Liver (tissue), 9 donors: ENCODE results near the gene BANK1. TPM values are rescaled to one million over a fixed set of nuclear protein-coding genes. Genes with fewer than 3 reads are reported as not detected.

Source experiments
- DNase-seq: peaks from one replicate; pipeline ENCODE4 v3.0.0-alpha.2; 2017; ENCODE audit warnings: low spot score
- H3K27ac ChIP-seq, 2 donors: one replicate each; pipeline ENCODE4 v1.7.0; 2013; ENCODE audit warnings: inconsistent platforms in 2 of 2, low read length in 2 of 2, control low read depth in 1 of 2, low read depth in 1 of 2, mild to moderate bottlenecking in 1 of 2
- H3K27me3 ChIP-seq, 4 donors: one replicate each; pipeline versions ENCODE4 v1.6.1 to v1.7.0; 2013; ENCODE audit warnings: low read length in 3 of 4, inconsistent platforms in 1 of 4, mild to moderate bottlenecking in 1 of 4, moderate library complexity in 1 of 4; ENCODE audit not compliant: control insufficient read depth in 4 of 4, insufficient read depth in 4 of 4
- H3K36me3 ChIP-seq, 4 donors: one replicate each; pipeline versions ENCODE4 v1.6.1 to v1.7.0; 2013; ENCODE audit warnings: low read length in 3 of 4, mild to moderate bottlenecking in 3 of 4, low read depth in 1 of 4, moderate library complexity in 1 of 4; ENCODE audit not compliant: control insufficient read depth in 4 of 4, insufficient read depth in 3 of 4
- H3K4me1 ChIP-seq, 4 donors: one replicate each; pipeline versions ENCODE4 v1.6.1 to v1.7.0; 2013; ENCODE audit warnings: low read length in 3 of 4, mild to moderate bottlenecking in 3 of 4, moderate library complexity in 1 of 4; ENCODE audit not compliant: control insufficient read depth in 4 of 4, insufficient read depth in 4 of 4
- H3K4me3 ChIP-seq, 3 donors: one replicate each; pipeline versions ENCODE4 v1.6.1 to v1.7.0; 2013; ENCODE audit warnings: low read length in 3 of 3, control low read depth in 1 of 3, low read depth in 1 of 3, mild to moderate bottlenecking in 1 of 3
- H3K9ac ChIP-seq, 2 donors: one replicate each; pipeline ENCODE4 v1.7.0; 2013; ENCODE audit warnings: low read length in 2 of 2, mild to moderate bottlenecking in 2 of 2, moderate library complexity in 2 of 2, control low read depth in 1 of 2, low read depth in 1 of 2
- H3K9me3 ChIP-seq, 4 donors: one replicate each; pipeline versions ENCODE4 v1.6.1 to v1.7.0; 2013; ENCODE audit warnings: low read length in 3 of 4; ENCODE audit not compliant: control insufficient read depth in 4 of 4
- ATF3 ChIP-seq: IDR thresholded peaks from 2 replicates; pipeline ENCODE4 v1.6.1; 2016; ENCODE audit warnings: antibody characterized with exemption
- EGR1 ChIP-seq, 2 donors: IDR thresholded peaks; 2 replicates each; pipeline ENCODE4 v1.6.1; 2016 to 2018; ENCODE audit warnings: antibody characterized with exemption in 2 of 2, low read depth in 2 of 2
- FOXA1 ChIP-seq: IDR thresholded peaks from 2 replicates; pipeline ENCODE4 v1.6.1; 2016; ENCODE audit warnings: antibody characterized with exemption
- FOXA2 ChIP-seq: IDR thresholded peaks from 2 replicates; pipeline ENCODE4 v1.6.1; 2016; ENCODE audit warnings: antibody characterized with exemption
- GABPA ChIP-seq, 2 donors: IDR thresholded peaks in 1 of 2; conservative IDR thresholded peaks in 1 of 2; 2 replicates each; pipeline ENCODE4 v1.6.1; 2016; ENCODE audit warnings: antibody characterized with exemption in 2 of 2, mild to moderate bottlenecking in 1 of 2, moderate library complexity in 1 of 2
- HNF4A ChIP-seq, 2 donors: conservative IDR thresholded peaks; 2 replicates each; pipeline ENCODE4 v1.6.1; 2016; ENCODE audit warnings: antibody characterized with exemption in 2 of 2, mild to moderate bottlenecking in 2 of 2
- HNF4G ChIP-seq: IDR thresholded peaks from 2 replicates; pipeline ENCODE4 v1.6.1; 2016; ENCODE audit warnings: antibody characterized with exemption
- JUND ChIP-seq, 2 donors: IDR thresholded peaks; 2 replicates each; pipeline ENCODE4 v1.6.1; 2016; ENCODE audit warnings: antibody characterized with exemption in 2 of 2
- RAD21 ChIP-seq, 2 donors: IDR thresholded peaks; 2 replicates each; pipeline ENCODE4 v1.6.1; 2016; ENCODE audit warnings: antibody characterized with exemption in 2 of 2, mild to moderate bottlenecking in 2 of 2
- RXRA ChIP-seq, 2 donors: IDR thresholded peaks; 2 replicates each; pipeline ENCODE4 v1.6.1; 2017 to 2018; ENCODE audit warnings: antibody characterized with exemption in 2 of 2, mild to moderate bottlenecking in 1 of 2
- YY1 ChIP-seq: IDR thresholded peaks from 2 replicates; pipeline ENCODE4 v1.6.1; 2016; ENCODE audit warnings: antibody characterized with exemption, mild to moderate bottlenecking
- ZBTB33 ChIP-seq: IDR thresholded peaks from 2 replicates; pipeline ENCODE4 v1.6.1; 2016; ENCODE audit warnings: antibody characterized with exemption
- WGBS: extraction: QIAGEN DNeasy Blood & Tissue Kit; methylation state at CpG from one replicate; pipeline ENCODE4 v1.1.7; 2013; 5-methylcytosine and 5-hydroxymethylcytosine counted together
- polyA plus RNA-seq, 2 donors: library from polyadenylated mRNA; stranded (reverse) in 1 of 2; unstranded in 1 of 2; fragments of 200-250 nt in 1 of 2; fragments of >200 nt in 1 of 2; fragmentation: Nextera tagmentation in 1 of 2; extraction: Ambion mirVana in 1 of 2; gene quantifications; one replicate each; pipeline versions ENCODE4 v1.2.1 to v1.2.3, GENCODE V29; 2013 to 2015
- total RNA-seq, 2 donors: library from RNA; depleted of rRNA; stranded (reverse); fragments of >200 nt; gene quantifications; one replicate each; pipeline ENCODE4 v1.2.3, GENCODE V29; 2014
- TF ChIP-seq, protein P1 (sequence below): IDR thresholded peaks from 2 replicates; pipeline ENCODE4 v1.6.1; 2016; ENCODE audit warnings: antibody characterized with exemption
- TF ChIP-seq, protein P2 (sequence below): fragments of 150-350 bp; IDR thresholded peaks from 2 replicates; pipeline ENCODE4 v1.5.1; 2017; ENCODE audit warnings: improper control_type of control experiment, low read depth, low read length; ENCODE audit not compliant: missing input control
- TF ChIP-seq, protein P3 (sequence below): IDR thresholded peaks from 2 replicates; pipeline ENCODE4 v1.6.1; 2016; ENCODE audit warnings: antibody characterized with exemption, mild to moderate bottlenecking
- donor health status: healthy.
- donor health status: healthy.
- donor health status: healthy.
- donor health status: healthy.
- donor health status: healthy.

Gene BANK1
- total and polyA plus RNA-seq, 4 donors = 0.06 to 1.7 (median 0.35) TPM

DNA sequence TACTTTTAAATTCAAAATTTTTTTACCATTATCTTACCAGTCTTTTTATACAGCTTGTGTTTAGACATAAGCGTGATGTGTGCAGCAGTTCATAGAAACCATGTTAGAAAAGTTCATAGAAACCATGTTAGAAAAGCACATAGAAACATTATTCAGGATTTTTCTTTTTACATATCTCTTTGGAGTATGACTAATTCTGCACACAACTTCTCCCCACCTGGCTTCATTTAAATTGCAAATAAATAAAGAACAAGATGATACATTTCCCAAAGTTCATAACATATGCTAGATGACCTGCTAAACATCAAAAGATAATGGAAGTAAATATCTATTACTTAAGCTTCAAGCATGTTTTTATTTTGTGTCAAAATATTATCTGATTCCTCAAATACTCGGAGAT, 201.9 kb downstream of the BANK1 start:
- Histone ChIP-seq H3K4me1 (no peaks in the 10 kb centered on the region), H3K4me3 (no peak overlapping the region), H3K36me3 (no peaks in the 10 kb centered on the region), H3K27me3 (no peaks in the 10 kb centered on the region), H3K27ac (no peak overlapping the region), H3K9ac (no peak overlapping the region), H3K9me3 (no peaks in the 10 kb centered on the region)
- no peak for DNase-seq
- TF ChIP-seq GABPA (IDR thresholded peaks at IDR 0.05 in 1 of 2, conservative IDR thresholded peaks at IDR 0.05 in 1 of 2) = no peak
- no peak for TF ChIP-seq YY1
- TF ChIP-seq, protein P1, sequence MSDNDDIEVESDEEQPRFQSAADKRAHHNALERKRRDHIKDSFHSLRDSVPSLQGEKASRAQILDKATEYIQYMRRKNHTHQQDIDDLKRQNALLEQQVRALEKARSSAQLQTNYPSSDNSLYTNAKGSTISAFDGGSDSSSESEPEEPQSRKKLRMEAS = no peak
- TF ChIP-seq FOXA1 = no peak
- no peak for TF ChIP-seq RXRA (IDR thresholded peaks at IDR 0.05)
- no peak for TF ChIP-seq ZBTB33
- TF ChIP-seq, protein P2, sequence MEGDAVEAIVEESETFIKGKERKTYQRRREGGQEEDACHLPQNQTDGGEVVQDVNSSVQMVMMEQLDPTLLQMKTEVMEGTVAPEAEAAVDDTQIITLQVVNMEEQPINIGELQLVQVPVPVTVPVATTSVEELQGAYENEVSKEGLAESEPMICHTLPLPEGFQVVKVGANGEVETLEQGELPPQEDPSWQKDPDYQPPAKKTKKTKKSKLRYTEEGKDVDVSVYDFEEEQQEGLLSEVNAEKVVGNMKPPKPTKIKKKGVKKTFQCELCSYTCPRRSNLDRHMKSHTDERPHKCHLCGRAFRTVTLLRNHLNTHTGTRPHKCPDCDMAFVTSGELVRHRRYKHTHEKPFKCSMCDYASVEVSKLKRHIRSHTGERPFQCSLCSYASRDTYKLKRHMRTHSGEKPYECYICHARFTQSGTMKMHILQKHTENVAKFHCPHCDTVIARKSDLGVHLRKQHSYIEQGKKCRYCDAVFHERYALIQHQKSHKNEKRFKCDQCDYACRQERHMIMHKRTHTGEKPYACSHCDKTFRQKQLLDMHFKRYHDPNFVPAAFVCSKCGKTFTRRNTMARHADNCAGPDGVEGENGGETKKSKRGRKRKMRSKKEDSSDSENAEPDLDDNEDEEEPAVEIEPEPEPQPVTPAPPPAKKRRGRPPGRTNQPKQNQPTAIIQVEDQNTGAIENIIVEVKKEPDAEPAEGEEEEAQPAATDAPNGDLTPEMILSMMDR = no peak
- TF ChIP-seq EGR1 (IDR thresholded peaks at IDR 0.05; ENCODE audit: low read depth in 2 of 2) = no peak
- TF ChIP-seq RAD21 (IDR thresholded peaks at IDR 0.05) = no peak
- TF ChIP-seq JUND (IDR thresholded peaks at IDR 0.05) = no peak
- TF ChIP-seq HNF4G = no peak
- no peak for TF ChIP-seq ATF3
- TF ChIP-seq, protein P3, sequence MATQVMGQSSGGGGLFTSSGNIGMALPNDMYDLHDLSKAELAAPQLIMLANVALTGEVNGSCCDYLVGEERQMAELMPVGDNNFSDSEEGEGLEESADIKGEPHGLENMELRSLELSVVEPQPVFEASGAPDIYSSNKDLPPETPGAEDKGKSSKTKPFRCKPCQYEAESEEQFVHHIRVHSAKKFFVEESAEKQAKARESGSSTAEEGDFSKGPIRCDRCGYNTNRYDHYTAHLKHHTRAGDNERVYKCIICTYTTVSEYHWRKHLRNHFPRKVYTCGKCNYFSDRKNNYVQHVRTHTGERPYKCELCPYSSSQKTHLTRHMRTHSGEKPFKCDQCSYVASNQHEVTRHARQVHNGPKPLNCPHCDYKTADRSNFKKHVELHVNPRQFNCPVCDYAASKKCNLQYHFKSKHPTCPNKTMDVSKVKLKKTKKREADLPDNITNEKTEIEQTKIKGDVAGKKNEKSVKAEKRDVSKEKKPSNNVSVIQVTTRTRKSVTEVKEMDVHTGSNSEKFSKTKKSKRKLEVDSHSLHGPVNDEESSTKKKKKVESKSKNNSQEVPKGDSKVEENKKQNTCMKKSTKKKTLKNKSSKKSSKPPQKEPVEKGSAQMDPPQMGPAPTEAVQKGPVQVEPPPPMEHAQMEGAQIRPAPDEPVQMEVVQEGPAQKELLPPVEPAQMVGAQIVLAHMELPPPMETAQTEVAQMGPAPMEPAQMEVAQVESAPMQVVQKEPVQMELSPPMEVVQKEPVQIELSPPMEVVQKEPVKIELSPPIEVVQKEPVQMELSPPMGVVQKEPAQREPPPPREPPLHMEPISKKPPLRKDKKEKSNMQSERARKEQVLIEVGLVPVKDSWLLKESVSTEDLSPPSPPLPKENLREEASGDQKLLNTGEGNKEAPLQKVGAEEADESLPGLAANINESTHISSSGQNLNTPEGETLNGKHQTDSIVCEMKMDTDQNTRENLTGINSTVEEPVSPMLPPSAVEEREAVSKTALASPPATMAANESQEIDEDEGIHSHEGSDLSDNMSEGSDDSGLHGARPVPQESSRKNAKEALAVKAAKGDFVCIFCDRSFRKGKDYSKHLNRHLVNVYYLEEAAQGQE = no peak
- no peak for TF ChIP-seq FOXA2
- TF ChIP-seq HNF4A (conservative IDR thresholded peaks at IDR 0.05) = no peak
- 87% methylated on average over 2 of the region's 2 CpGs for WGBS
